Hepatocyte (in vitro differentiated cells): ENCODE measurements around the gene CCR3.

Experiments
- CTCF ChIP-seq: fragments of 200-600 bp; sonication (generic); IDR thresholded peaks from 2 replicates; pipeline ENCODE4 v1.5.1; 2016; ENCODE audit warnings: antibody characterized with exemption, mild to moderate bottlenecking; ENCODE audit not compliant: poor library complexity
- EZH2 ChIP-seq: fragments of 200-600 bp; sonication (generic); IDR thresholded peaks from 2 replicates; pipeline ENCODE4 v1.6.1; 2016; ENCODE audit warnings: antibody characterized with exemption, mild to moderate bottlenecking, borderline replicate concordance
- EZH2phosphoT487 ChIP-seq: fragments of 200-600 bp; sonication (generic); IDR thresholded peaks from one replicate; pipeline ENCODE4 v1.6.1; 2018; ENCODE audit warnings: antibody characterized with exemption, mild to moderate bottlenecking, low read depth, moderate library complexity; ENCODE audit not compliant: unreplicated experiment, severe bottlenecking

- no peak for TF ChIP-seq CTCF
- no peak for TF ChIP-seq EZH2
- TF ChIP-seq EZH2phosphoT487, result no peak
Measured at GRCh38 chr3:46258525-46258924, 16.3 kb downstream of the CCR3 start.
